ENCODE measurements around the gene NAT16. TPM values are rescaled to one million over a fixed set of nuclear protein-coding genes. Genes with fewer than 3 reads are reported as not detected.
"Not testable (repeated sequence)": the region's sequence is repeated elsewhere in the genome, so short reads cannot be mapped to it uniquely, and the experiment has no call there.

The NAT16 gene
- total and polyA plus RNA-seq, 4 donors, result 0.01 TPM; not detected in 3

- H3K9ac ChIP-seq (ENCODE audit: insufficient read depth in 1 of 2, low read length in 2 of 2), result peak overlapping the region in 1 of 2 donors; percentile 16
- no peaks in the 10 kb centered on the region for H3K9me3 ChIP-seq (ENCODE audit: control insufficient read depth in 4 of 4, insufficient read depth in 3 of 4, low read length in 3 of 4)
- H3K4me3 ChIP-seq, result no peak overlapping the region
- TF ChIP-seq, protein P1, sequence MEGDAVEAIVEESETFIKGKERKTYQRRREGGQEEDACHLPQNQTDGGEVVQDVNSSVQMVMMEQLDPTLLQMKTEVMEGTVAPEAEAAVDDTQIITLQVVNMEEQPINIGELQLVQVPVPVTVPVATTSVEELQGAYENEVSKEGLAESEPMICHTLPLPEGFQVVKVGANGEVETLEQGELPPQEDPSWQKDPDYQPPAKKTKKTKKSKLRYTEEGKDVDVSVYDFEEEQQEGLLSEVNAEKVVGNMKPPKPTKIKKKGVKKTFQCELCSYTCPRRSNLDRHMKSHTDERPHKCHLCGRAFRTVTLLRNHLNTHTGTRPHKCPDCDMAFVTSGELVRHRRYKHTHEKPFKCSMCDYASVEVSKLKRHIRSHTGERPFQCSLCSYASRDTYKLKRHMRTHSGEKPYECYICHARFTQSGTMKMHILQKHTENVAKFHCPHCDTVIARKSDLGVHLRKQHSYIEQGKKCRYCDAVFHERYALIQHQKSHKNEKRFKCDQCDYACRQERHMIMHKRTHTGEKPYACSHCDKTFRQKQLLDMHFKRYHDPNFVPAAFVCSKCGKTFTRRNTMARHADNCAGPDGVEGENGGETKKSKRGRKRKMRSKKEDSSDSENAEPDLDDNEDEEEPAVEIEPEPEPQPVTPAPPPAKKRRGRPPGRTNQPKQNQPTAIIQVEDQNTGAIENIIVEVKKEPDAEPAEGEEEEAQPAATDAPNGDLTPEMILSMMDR (IDR thresholded peaks at IDR 0.05; ENCODE audit: control extremely low read depth, extremely low read depth), result no peak
- H3K27ac ChIP-seq (ENCODE audit: low read depth in 1 of 2, low read length in 1 of 2), result no peak overlapping the region
- H3K27me3 ChIP-seq (ENCODE audit: control insufficient read depth in 3 of 3, insufficient read depth in 3 of 3, low read length in 2 of 3), result no peaks in the 10 kb centered on the region
- peaks cover 0 to 18% (median 5%) of the 10 kb centered on the region in 4 donors for H3K36me3 ChIP-seq (ENCODE audit: control insufficient read depth in 4 of 4, insufficient read depth in 4 of 4, low read length in 4 of 4)
- DNase-seq (no peak), ATAC-seq (ENCODE audit: insufficient read depth, low FRiP score) (no peak)
- WGBS, 2 donors, result 72 to 77% methylated on average over 6 of the region's 6 CpGs
- H3K4me1 ChIP-seq (ENCODE audit: control insufficient read depth in 5 of 5, insufficient read depth in 5 of 5, low read length in 5 of 5), result peaks cover 0 to 14% (median 0%) of the 10 kb centered on the region in 5 donors
Measured at GRCh38 chr7:101134399-101134980, 45.6 kb downstream of the NAT16 start.

DNA sequence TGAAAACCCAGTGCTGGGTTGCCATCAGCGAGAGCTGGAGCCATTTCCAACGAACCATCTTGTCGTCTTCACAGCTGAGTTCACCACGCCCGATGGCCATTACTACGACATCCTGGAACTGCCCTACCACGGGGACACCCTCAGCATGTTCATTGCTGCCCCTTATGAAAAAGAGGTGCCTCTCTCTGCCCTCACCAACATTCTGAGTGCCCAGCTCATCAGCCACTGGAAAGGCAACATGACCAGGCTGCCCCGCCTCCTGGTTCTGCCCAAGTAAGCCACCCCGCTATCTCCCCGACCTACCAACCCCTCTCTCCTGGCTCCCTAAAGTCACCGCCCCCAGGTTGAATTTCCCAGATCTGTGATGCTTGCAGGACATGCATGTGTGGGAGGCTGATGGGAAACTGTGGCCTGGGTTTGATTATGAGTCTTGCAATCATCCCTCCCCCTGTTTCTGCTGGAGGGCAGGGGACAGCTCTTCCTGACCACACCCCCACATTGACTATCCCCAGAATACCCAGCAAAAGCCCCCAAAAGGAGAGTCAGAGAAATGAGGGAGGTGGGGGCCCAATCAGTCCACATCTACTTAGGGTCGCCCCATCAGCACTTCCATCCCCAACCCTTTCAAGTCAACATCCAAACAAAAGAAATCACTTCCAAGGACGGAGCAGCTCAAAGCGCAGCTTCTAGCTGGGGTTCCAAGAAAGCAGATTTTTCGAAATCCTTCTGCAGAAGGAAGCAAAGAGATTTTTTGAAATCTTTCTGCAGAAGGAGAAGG lies 46.3 kb downstream of the NAT16 start:
- TF ChIP-seq, protein P1 (IDR thresholded peaks at IDR 0.05; ENCODE audit: control extremely low read depth, extremely low read depth), result no peak
- H3K36me3 ChIP-seq (ENCODE audit: control insufficient read depth in 4 of 4, insufficient read depth in 4 of 4, low read length in 4 of 4), result peaks cover 0 to 18% (median 5%) of the 10 kb centered on the region in 4 donors

DNA sequence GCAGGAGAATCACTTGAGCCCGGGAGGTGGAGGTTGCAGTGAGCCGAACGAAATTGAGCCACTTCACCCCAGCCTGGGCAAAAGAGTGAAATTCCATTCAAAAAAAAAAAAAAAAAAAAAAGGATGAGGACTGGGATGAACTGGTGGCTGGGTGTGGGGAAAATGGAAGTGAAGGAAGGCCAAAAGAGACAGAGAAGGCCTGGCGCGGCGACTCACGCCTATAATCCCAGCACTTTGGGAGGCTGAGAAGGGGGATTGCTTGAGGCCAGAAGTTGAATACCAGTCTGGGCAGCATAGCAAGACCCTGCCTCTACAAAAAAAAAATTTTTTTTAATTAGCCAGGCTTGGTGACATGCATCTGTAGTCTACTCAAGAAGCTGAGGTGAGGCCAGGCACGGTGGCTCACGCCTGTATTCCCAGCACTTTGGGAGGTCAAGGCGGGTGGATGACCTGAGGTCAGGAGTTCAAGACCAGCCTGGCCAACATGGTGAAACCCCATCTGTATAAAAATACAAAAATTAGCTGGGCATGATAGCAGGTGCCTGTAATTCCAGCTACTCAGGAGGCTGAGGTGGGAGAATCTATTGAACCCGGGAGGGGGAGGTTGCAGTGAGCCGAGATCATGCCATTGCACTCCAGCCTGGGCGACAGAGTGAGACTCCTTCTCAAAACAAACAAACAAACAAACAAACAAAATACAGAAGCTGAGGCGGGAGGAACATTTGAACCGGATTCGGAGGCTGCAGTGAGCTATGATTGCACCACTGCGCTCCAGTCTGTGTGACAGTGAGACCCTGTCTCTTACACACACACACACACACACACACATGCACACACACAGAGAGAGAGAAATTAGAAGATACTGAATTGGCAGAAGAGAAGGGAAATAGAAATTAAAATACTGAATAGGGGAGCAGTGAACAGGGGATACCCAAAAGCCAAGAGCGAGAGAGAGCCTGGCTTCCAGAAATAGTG lies 47.2 kb downstream of the NAT16 start:
- ATAC-seq (ENCODE audit: insufficient read depth, low FRiP score); H3K27ac ChIP-seq (ENCODE audit: low read depth in 1 of 2, low read length in 1 of 2); DNase-seq; H3K9ac ChIP-seq (ENCODE audit: insufficient read depth in 1 of 2, low read length in 2 of 2); H3K4me3 ChIP-seq; H3K27me3 ChIP-seq (ENCODE audit: control insufficient read depth in 3 of 3, insufficient read depth in 3 of 3, low read length in 2 of 3); H3K9me3 ChIP-seq (ENCODE audit: control insufficient read depth in 4 of 4, insufficient read depth in 3 of 4, low read length in 3 of 4): not testable (repeated sequence)
- Histone ChIP-seq H3K4me1 (ENCODE audit: control insufficient read depth in 5 of 5, insufficient read depth in 5 of 5, low read length in 5 of 5) (peaks cover 0 to 11% (median 0%) of the 10 kb centered on the region in 5 donors), H3K36me3 (ENCODE audit: control insufficient read depth in 4 of 4, insufficient read depth in 4 of 4, low read length in 4 of 4) (peaks cover 0 to 18% (median 7%) of the 10 kb centered on the region in 4 donors)
- 89 to 90% methylated on average over 18 of the region's 18 CpGs for WGBS, 2 donors

More for the DNA sequence above, 46.3 kb downstream of the NAT16 start:
- 81 to 82% methylated on average over 15 of the region's 15 CpGs for WGBS, 2 donors
- peaks cover 0 to 14% (median 0%) of the 10 kb centered on the region in 5 donors for H3K4me1 ChIP-seq (ENCODE audit: control insufficient read depth in 5 of 5, insufficient read depth in 5 of 5, low read length in 5 of 5)
- ATAC-seq (ENCODE audit: insufficient read depth, low FRiP score) (no peak), DNase-seq (no peak)
- H3K9me3 ChIP-seq (ENCODE audit: control insufficient read depth in 4 of 4, insufficient read depth in 3 of 4, low read length in 3 of 4), result no peaks in the 10 kb centered on the region
- H3K27me3 ChIP-seq (ENCODE audit: control insufficient read depth in 3 of 3, insufficient read depth in 3 of 3, low read length in 2 of 3), result no peaks in the 10 kb centered on the region
- no peak overlapping the region for H3K9ac ChIP-seq (ENCODE audit: insufficient read depth in 1 of 2, low read length in 2 of 2)
- H3K4me3 ChIP-seq, result no peak overlapping the region
- H3K27ac ChIP-seq (ENCODE audit: low read depth in 1 of 2, low read length in 1 of 2), result no peak overlapping the region
